ENCODE measurements around the gene DALRD3. TPM values are rescaled to one million over a fixed set of nuclear protein-coding genes. Genes with fewer than 3 reads are reported as not detected.

Gene DALRD3
- total and polyA plus RNA-seq, 2 donors (not counting 1 experiment from before 2014, with no cell fraction given): 57.2 to 82.6 TPM

DNA sequence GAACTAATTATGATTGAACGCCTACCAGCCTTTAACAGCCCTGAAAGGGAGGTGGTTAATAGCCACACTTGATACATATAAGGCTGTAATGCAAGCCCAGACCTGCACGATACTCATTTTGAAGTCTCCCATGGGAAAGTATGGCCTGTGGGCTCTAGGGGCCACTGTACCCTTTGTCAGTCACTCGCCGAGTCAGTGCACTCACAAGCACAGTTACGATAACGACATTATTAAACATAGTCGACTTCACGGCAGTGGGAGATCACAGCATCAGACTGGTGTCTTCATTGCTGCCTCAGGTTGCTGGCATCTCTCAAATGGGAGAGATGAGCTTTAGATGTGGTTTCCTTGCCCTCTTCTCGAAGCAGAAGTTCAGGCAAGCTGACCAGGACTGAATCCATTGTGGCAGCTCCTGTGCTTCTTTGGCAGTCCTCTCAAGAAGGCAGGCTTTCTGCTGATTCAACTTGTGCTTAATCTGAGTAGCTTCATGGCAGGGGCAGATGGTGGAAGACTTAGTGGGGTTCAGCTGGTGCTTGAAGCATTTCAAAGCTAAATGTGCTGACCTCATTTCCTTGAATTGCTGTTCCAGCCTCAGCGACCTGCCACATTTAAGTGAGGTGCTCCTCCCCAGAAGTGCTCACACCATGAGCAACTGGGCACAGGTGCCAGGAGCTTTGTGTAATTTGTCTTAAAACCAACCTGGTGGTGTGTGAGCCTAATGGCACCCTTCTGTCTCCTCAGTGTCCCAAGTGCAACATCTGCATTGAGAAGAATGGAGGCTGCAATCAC, 44.1 kb downstream of the DALRD3 start:
- WGBS (ENCODE audit: insufficient coverage): 85% methylated on average over 9 of the region's 10 CpGs
- peaks cover 13 to 72% of the 10 kb centered on the region in 2 experiments for H3K36me3 ChIP-seq (replicated peaks in 1 of 2; ENCODE audit: control extremely low read depth in 1 of 2, control insufficient read depth in 1 of 2, extremely low read depth in 1 of 2, insufficient read depth in 2 of 2, low read length in 1 of 2)
- ATAC-seq (ENCODE audit: low read depth): no peak
- no peak overlapping the region for H3K4me3 Mint-ChIP-seq
- no peaks in the 10 kb centered on the region for H3K4me1 ChIP-seq (ENCODE audit: control insufficient read depth in 2 of 2, insufficient read depth in 2 of 2, low read length in 2 of 2)
- H3K4me3 ChIP-seq (ENCODE audit: control extremely low read depth in 1 of 5, extremely low read depth in 1 of 5, insufficient read depth in 1 of 5, low read depth in 2 of 5, low read length in 4 of 5): no peak overlapping the region
- no peaks in the 10 kb centered on the region for H3K9me3 Mint-ChIP-seq (ENCODE audit: insufficient read depth)
- no peak overlapping the region for H3K27ac ChIP-seq (ENCODE audit: low read length in 2 of 2)
- H3K27me3 ChIP-seq (replicated peaks in 1 of 4; ENCODE audit: control extremely low read depth in 1 of 4, control insufficient read depth in 3 of 4, insufficient read depth in 4 of 4, low read length in 3 of 4): no peaks in the 10 kb centered on the region
- TF ChIP-seq EZH2 (IDR thresholded peaks at IDR 0.05; ENCODE audit: borderline replicate concordance, insufficient read depth, low read depth, low read length, poor library complexity, severe bottlenecking): no peak
- TF ChIP-seq, protein P1, sequence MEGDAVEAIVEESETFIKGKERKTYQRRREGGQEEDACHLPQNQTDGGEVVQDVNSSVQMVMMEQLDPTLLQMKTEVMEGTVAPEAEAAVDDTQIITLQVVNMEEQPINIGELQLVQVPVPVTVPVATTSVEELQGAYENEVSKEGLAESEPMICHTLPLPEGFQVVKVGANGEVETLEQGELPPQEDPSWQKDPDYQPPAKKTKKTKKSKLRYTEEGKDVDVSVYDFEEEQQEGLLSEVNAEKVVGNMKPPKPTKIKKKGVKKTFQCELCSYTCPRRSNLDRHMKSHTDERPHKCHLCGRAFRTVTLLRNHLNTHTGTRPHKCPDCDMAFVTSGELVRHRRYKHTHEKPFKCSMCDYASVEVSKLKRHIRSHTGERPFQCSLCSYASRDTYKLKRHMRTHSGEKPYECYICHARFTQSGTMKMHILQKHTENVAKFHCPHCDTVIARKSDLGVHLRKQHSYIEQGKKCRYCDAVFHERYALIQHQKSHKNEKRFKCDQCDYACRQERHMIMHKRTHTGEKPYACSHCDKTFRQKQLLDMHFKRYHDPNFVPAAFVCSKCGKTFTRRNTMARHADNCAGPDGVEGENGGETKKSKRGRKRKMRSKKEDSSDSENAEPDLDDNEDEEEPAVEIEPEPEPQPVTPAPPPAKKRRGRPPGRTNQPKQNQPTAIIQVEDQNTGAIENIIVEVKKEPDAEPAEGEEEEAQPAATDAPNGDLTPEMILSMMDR (IDR thresholded peaks at IDR 0.05): no peak
- no peaks in the 10 kb centered on the region for H3K4me1 Mint-ChIP-seq
- H3K9ac ChIP-seq (ENCODE audit: low read length): no peak overlapping the region
- no peak overlapping the region for H3K4me2 ChIP-seq (replicated peaks; ENCODE audit: low read depth, low read length, poor library complexity, severe bottlenecking)
- POLR2A ChIA-PET: no interaction called here
- H4K20me1 ChIP-seq (ENCODE audit: control insufficient read depth, insufficient read depth, low read length, poor library complexity, severe bottlenecking): no peaks in the 10 kb centered on the region
- H2AFZ ChIP-seq (ENCODE audit: insufficient read depth, low read depth, low read length, poor library complexity, severe bottlenecking): no peak overlapping the region
- intact Hi-C loops (cut with micrococcal nuclease): no loop called here
- DNase-seq: no peak
- H3K27me3 Mint-ChIP-seq: no peaks in the 10 kb centered on the region
- H3K79me2 ChIP-seq (ENCODE audit: control insufficient read depth, insufficient read depth, low read length): no peaks in the 10 kb centered on the region
- H3K27ac Mint-ChIP-seq: no peak overlapping the region
- CTCF ChIA-PET: interaction anchor here (0.6 to 1.3 kb wide), 4 partner anchors 14 to 184 kb away, joined by 3 to 4 read pairs (median 3); no protein-coding TSS in a partner anchor
- no peaks in the 10 kb centered on the region for H3K9me3 ChIP-seq (ENCODE audit: control extremely low read depth in 1 of 3, control insufficient read depth in 2 of 3, insufficient read depth in 1 of 3, low read length in 2 of 3)

DNA sequence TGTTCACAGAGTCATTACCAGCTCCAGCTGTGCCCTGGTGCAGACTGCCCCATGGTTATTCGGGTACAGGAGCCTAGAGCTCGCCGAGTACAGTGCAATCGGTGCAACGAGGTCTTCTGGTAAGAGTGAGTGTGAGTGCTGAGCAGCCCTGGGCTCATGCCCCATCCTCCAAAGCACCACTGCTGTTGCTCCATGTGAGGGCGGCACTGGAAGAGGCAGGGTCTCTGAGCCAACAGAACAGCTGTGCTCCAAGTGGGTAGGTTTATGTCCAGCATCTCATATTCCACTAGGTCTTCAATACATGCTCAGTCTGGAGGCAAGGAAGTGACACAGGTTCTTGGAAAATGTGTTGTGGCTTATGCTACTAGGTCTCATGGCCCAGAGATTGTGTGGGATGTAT, 47.8 kb downstream of the DALRD3 start:
- no peaks in the 10 kb centered on the region for H3K27me3 Mint-ChIP-seq
- no peak overlapping the region for H3K9ac ChIP-seq (ENCODE audit: low read length)
- H2AFZ ChIP-seq (ENCODE audit: insufficient read depth, low read depth, low read length, poor library complexity, severe bottlenecking): no peak overlapping the region
- H3K9me3 ChIP-seq (ENCODE audit: control extremely low read depth in 1 of 3, control insufficient read depth in 2 of 3, insufficient read depth in 1 of 3, low read length in 2 of 3): no peaks in the 10 kb centered on the region
- WGBS (ENCODE audit: insufficient coverage): 100% methylated on average over 1 of the region's 6 CpGs
- ChIA-PET CTCF (interaction anchor here (1.1 to 1.6 kb wide), 2 partner anchors 10 to 18 kb away, joined by 3 to 10 read pairs; no protein-coding TSS in a partner anchor), POLR2A (no interaction called here)
- H3K4me3 Mint-ChIP-seq: no peak overlapping the region
- H3K4me3 ChIP-seq (ENCODE audit: control extremely low read depth in 1 of 5, extremely low read depth in 1 of 5, insufficient read depth in 1 of 5, low read depth in 2 of 5, low read length in 4 of 5): no peak overlapping the region
- no peak overlapping the region for H3K27ac Mint-ChIP-seq
- no peak for TF ChIP-seq EZH2 (IDR thresholded peaks at IDR 0.05; ENCODE audit: borderline replicate concordance, insufficient read depth, low read depth, low read length, poor library complexity, severe bottlenecking)
- TF ChIP-seq, protein P1 (IDR thresholded peaks at IDR 0.05): no peak
- no peaks in the 10 kb centered on the region for H3K4me1 Mint-ChIP-seq
- no peaks in the 10 kb centered on the region for H4K20me1 ChIP-seq (ENCODE audit: control insufficient read depth, insufficient read depth, low read length, poor library complexity, severe bottlenecking)
- peaks cover 18 to 80% of the 10 kb centered on the region in 2 experiments for H3K36me3 ChIP-seq (replicated peaks in 1 of 2; ENCODE audit: control extremely low read depth in 1 of 2, control insufficient read depth in 1 of 2, extremely low read depth in 1 of 2, insufficient read depth in 2 of 2, low read length in 1 of 2)
- intact Hi-C loops (cut with micrococcal nuclease): no loop called here
- H3K79me2 ChIP-seq (ENCODE audit: control insufficient read depth, insufficient read depth, low read length): no peaks in the 10 kb centered on the region
- no peak overlapping the region for H3K27ac ChIP-seq (ENCODE audit: low read length in 2 of 2)
- H3K27me3 ChIP-seq (replicated peaks in 1 of 4; ENCODE audit: control extremely low read depth in 1 of 4, control insufficient read depth in 3 of 4, insufficient read depth in 4 of 4, low read length in 3 of 4): no peaks in the 10 kb centered on the region
- H3K4me2 ChIP-seq (replicated peaks; ENCODE audit: low read depth, low read length, poor library complexity, severe bottlenecking): no peak overlapping the region
- no peaks in the 10 kb centered on the region for H3K9me3 Mint-ChIP-seq (ENCODE audit: insufficient read depth)
- H3K4me1 ChIP-seq (ENCODE audit: control insufficient read depth in 2 of 2, insufficient read depth in 2 of 2, low read length in 2 of 2): no peaks in the 10 kb centered on the region
- no peak for DNase-seq
- ATAC-seq (ENCODE audit: low read depth): no peak
